Hippocampal formation (tissue), 2 donors: ENCODE measurements around the gene SCRN3.
"Not testable (repeated sequence)": the region's sequence is repeated elsewhere in the genome, so short reads cannot be mapped to it uniquely, and the experiment has no call there.

Source experiments
- DNase-seq, 2 donors: peaks; one replicate each; lab custom pipeline; 2025; lab: John Stamatoyannopoulos, UW

SCRN3 gene

GRCh38 chr2:174403628-174404027 is 8.1 kb downstream of the SCRN3 start:
- DNase-seq = no peak

DNA sequence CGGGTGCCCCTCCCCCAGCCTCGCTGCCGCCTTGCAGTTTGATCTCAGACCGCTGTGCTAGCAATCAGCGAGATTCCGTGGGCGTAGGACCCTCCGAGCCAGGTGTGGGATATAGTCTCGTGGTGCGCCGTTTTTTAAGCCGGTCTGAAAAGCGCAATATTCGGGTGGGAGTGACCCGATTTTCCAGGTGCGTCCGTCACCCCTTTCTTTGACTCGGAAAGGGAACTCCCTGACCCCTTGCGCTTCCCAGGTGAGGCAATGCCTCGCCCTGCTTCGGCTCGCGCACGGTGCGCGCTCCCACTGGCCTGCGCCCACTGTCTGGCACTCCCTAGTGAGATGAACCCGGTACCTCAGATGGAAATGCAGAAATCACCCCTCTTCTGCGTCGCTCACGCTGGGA is 14.5 kb downstream of the SCRN3 start:
- DNase-seq = not testable (repeated sequence)

DNA sequence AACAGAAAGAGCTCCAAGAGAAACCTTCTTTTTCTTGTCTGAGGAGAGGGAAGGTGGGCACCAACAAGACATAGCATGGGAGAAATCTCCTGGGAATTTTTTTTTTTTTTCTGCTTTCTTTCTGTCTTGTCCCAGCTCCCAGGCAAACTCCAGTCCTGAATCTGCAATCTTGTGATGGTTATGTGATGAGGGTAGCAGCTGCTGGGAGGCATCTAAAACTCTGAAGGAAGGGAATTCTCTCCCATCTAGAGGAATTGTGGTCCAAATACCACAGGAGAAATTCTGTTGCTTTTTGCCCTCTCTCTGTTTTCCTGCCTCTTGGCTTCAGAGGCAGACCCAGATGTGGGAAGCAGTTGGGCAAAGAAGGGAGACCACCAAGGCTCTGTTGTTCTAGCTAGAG is 16.7 kb downstream of the SCRN3 start:
- DNase-seq = no peak

DNA sequence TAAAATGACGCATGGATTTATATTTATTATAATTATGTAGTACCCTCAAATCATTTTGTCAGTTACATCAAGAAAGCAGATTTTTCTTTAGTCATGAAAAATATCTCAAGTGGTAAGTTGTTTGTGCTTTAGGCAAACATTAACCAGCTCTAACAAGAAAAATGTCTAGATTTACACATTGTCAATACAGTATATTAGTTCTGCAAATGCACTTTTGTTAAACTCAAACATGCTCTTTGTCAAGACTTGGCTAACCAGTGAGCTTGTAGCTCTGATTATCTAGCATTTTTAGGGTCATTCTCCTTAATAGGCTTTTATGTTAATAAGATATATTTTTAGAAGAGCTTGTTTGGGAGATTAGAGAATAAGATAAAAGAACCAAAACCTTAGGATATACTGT is 32.7 kb downstream of the SCRN3 start:
- DNase-seq = no peak

GRCh38 chr2:174430066-174430465 is 34.5 kb downstream of the SCRN3 start:
- DNase-seq = no peak

DNA sequence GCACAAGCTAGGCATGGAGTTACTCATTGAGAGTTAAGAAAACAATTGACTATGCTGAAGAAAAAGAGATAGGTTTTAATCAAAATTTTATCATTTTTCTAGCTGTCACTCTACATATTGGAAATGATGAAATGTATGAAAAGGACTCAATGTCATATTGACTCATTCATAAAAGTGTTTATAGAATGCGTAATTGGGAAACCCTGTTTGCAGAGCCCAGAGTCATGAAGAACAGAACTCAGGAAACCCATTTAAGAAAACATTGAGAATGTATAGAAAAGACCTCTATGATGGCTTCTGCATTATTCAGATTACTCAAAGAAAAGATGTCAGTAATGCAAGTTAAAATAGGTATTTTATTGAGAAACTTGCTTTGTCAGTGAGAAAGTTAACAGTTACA is 36.4 kb downstream of the SCRN3 start:
- DNase-seq = no peak

DNA sequence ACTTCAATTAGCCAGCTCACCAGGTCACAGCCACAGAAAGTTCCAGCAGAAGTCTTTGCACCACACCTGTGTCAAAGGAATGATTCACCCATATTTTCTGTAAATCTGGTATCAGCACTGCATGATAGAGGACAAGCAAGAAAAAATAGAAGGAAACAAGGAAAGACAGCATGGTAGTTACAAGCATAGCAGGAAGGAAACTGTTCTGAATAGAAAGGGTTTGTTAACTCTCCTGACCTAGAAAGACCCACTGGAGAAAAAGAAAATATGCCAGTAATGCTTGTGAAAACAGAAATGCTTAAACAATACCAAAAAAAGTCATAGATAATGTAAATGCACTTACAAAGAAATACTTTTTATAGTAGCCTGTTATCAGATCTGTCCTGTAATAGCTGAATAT is 40.8 kb downstream of the SCRN3 start:
- DNase-seq = no peak

GRCh38 chr2:174438146-174438886 is 42.8 kb downstream of the SCRN3 start:
- peak; percentile 85 to 86 for DNase-seq

DNA sequence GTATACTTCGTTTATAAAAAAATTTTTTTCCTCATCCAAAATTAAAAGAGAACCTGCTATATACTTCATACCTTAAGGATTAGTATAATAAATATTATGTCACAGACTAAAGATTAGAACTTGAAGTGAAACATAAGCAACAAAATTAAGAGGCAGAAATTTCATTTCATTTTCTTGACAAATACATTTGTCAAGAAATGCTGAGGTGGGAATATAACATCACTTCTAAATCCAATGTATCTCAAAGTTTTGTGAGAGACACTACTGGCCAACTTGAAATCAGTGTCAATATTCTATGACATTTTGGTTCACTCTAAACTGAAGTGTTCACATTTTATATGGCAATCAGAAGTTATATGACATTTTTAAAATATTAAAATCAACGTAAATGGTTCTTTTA is 43.8 kb downstream of the SCRN3 start:
- DNase-seq = no peak

DNA sequence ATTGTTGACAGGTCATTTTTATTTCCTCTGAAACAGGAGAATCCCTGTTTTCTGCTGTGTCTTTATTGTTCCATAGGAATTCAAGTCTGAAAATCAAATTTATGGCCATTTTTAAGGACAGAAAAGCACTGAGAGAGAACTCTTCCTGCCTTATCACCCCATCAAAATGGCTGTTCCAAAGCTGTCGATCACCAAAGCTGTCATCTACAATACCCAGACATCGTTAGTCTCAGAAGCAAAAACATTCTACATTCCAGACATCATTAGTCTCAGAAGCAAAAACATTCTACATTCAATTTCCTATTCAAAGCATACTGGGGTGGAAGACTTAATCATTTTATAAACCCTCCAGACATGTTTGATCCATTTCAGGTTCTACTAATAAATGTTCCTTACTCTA is 44.4 kb downstream of the SCRN3 start:
- DNase-seq = no peak

DNA sequence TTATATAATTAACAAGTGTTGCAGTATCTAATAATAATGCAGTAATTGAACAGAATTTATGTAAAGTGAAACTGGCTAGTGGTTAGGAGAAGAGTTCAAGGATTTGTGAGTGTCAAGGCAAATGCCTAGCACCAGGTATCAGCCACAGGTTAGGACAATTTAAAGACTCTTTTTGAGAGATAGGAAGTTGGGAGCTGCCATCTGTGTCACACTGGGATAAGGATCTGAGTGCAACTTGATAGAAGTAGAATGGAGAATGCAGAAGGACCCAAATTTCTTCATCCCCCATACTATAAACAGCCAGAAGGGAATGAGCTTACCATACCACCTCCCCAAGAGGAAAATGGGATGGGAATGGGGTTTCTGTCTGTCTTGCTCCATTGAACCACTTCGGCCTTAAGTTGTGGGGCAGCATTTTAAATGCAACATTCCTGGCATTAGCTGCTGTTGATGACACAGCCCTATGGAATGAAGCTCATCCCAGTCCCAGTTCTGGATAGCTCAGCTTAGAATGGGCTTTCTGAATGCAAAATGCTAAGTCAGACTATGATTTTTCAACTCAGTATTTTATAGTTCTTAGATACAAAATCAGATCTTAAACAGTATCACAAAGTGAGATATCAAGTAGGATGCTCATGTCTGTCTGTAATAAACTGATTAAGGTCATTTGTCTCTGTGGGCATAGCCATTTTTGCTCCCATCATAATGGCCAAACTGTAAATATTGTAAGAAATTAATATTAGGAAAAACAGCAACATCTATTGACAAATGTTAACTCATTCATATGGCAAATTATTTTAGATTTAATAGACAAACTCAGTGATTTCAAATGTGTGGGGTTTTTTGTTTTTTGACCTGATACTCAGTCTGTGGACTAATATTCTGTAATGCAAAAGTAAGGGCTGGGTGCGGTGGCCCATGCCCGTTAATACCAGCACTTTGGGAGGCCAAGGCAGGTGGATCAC is 47.3 kb downstream of the SCRN3 start:
- DNase-seq = no peak

GRCh38 chr2:174444761-174445160 is 49.2 kb downstream of the SCRN3 start:
- DNase-seq = no peak

DNA sequence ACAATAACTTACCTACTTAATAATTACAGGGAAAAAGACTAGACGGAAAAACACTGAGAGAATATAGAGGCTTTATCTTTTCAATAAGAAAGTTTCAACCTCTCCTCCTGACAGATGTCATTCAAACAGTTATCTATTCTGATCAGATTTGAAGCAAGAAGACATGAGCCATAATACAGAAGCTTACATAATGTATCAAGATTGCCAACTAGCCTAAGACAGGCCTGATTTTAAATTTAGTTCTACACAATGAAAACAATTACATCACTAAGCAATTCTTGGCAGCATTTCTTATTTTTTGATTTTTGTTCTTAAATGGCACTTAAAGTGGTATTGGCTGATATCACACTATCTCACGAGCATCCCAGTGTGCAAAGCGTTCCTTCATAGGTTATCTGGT is 49.7 kb downstream of the SCRN3 start:
- DNase-seq = no peak

DNA sequence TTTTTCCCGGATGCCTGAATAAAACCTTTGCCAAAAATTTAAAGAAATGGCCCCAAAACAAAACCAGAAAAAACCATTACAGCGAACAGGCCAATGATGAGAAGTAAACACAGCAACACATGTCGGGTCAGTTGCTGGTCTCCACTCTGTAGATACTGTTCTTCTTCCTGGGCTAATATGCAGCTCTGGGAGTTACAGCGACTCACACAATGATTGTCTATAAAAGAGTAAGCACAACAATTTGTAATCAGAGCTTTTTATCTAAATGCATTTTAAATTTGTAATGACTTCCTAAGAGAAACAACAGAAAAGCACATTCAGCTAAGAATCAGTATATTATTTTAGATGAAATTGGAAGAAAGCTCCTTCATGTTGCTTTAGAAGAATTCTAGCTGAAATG is 51.0 kb downstream of the SCRN3 start:
- DNase-seq = no peak

- no peak for DNase-seq
These were observed 53.5 kb downstream of the SCRN3 start for GRCh38 chr2:174449033-174449432.

GRCh38 chr2:174450021-174450816 is 54.7 kb downstream of the SCRN3 start:
- no peak for DNase-seq

DNA sequence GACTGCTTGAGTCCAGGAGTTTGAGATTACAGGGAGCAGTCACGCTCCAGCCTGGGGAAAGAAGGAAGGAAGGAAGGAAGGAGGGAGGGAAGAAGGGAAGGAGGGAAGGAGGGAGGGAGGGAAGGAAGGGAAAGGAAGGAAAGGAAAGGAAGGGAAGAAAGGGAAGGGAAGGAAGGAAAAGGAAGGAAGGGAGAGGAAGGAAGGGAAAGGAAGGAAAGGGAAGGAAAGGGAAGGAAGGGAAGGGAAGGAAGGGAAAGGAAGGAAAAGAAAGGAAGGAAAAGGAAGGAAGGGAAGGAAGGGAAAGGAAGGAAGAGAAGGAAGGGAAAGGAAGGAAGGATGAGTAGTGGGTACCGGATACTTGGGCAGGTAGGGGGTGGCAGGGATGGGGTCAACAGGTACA is 59.0 kb downstream of the SCRN3 start:
- DNase-seq = no peak

DNA sequence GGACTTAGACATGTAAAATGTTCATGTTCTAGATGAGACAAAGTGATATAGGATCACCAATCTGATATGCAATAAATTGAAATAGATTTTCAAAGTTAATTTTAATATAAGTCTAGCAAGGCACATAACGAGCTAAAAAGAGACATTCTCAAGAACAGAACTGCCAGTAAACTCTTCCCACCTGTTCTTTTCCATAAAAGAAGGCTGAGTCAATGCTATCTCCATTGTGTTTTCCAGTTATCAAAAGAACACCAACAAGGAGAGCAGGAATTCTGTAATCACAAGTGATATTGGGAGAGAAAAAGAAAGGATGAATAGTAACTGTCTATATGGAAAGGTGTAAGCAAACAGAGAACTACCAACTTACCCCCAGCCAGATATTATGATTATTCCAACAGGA is 65.7 kb downstream of the SCRN3 start:
- no peak for DNase-seq

DNA sequence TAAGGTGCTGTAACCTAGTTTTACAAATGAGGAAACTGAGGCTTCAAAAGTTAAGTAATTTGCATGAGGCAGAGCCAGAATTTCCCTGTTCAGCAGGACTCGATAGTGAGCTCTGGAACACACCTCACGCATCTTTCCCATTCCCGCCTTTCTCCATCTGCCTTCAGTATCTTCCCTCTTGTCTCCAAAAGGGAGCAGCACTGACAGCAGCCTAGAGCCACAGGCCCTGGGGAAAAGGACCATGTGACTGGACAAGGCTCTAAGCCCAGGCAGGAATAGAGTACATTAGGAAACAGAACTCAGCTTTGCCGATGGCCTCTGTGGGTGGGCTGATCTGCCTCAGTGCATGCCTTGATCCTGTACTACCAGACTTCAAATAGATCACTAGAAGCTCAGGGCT is 69.8 kb downstream of the SCRN3 start:
- no peak for DNase-seq

DNA sequence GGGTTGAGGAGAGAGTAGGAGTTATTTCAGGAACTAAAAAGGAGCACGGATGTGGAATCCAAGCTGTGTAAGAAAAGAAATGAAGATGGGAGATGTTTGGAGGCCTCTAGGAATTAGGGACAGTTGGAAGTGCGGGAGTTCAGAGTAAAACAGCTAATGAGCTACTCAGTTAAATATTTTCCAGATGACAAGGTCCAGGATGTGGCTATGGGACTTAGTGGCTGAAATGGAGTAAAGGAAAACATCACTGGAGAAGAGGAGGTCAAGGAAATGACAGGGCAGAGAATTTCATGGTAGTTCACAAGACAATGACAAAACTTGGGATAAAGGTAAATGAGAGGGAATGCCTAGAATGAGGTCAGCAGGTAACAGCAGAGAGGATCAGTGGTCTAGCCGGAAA is 78.3 kb downstream of the SCRN3 start:
- DNase-seq = no peak

DNA sequence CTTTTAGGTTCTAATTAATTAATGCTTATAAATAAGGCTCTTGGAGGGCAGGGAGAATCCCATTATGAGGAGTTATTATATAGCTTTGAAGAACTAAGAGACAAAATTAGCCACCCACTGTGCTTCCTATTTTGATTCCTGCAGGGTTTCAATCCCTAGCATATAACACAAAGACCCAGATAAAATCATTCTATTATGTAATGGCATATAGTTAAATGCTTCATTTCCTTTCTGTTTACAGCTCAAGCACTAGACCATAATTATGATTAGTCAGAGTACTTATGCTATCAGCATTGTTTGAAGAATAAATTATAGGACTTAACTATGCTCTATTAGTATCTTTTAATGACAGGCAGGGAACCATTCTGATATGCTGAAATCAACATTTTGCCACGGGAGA is 82.2 kb downstream of the SCRN3 start:
- no peak for DNase-seq
